ENCODE data around the gene DIAPH1. TPM values are rescaled to one million over a fixed set of nuclear protein-coding genes. Genes with fewer than 3 reads are reported as not detected.

The DIAPH1 gene
- total RNA-seq, 1 experiment from 2014 or later, result 142 TPM

DNA sequence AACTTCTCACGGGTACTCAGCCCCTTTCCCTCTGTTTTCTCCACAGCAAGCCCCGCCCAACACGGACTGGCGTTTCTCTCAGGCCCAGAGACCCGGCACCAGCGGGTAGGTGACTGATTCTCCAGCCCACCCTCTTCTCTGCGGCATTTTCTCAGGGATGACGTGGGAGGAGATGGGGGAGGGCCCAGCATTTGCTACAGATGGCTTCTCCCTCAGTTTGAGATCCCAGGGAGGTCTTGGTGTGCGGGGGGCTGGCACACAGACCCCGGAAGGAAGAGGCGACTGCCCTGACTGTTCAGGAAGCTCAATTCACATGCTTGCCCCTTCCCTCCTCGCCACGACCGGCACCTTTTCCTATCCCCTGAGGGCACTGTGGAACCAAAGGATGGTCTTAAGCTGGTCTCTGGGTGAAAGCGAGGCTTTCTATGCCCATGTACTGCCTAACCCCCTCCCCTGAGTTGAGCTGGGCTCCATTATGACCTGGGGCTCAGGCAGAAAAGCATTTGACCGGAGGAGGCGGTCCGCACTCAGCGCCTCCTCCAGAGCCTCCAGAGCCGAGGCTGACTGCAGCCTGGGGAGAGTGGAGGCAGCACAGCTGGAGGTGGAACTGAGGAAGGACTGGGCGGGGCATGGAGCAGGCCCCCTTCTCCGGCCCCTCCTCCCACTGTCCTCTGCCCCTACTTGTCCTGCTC lies 123.9 kb downstream of the DIAPH1 start:
- H2AFZ ChIP-seq (ENCODE audit: low read depth, low read length, poor library complexity, severe bottlenecking), result no peak overlapping the region
- ATAC-seq, result no peak
- no TSS peak for BruUV-seq (replicated peaks)

More for the DNA sequence above, 123.9 kb downstream of the DIAPH1 start:
- POLR2A ChIA-PET, result no interaction called here
- H3K4me1 ChIP-seq (ENCODE audit: control insufficient read depth in 1 of 2, insufficient read depth in 2 of 2, low read length in 2 of 2), result no peaks in the 10 kb centered on the region
- H3K9me3 ChIP-seq (ENCODE audit: control insufficient read depth in 1 of 2, insufficient read depth in 1 of 2, low read depth in 1 of 2, low read length in 2 of 2), result no peaks in the 10 kb centered on the region
- no peak overlapping the region for H3K9ac ChIP-seq (ENCODE audit: low read length)
- no peaks in the 10 kb centered on the region for H3K36me3 ChIP-seq (ENCODE audit: control insufficient read depth in 1 of 2, insufficient read depth in 2 of 2, low read length in 2 of 2)
- H3K4me2 ChIP-seq (ENCODE audit: low read length), result no peak overlapping the region
- CTCF ChIA-PET, result no interaction called here
- H3K27ac ChIP-seq (ENCODE audit: low read depth, low read length), result no peak overlapping the region
- H3K9me2 ChIP-seq (ENCODE audit: insufficient read depth), result no peaks in the 10 kb centered on the region
- H3K27me3 ChIP-seq (ENCODE audit: insufficient read depth, low read length), result no peaks in the 10 kb centered on the region
- RAD21 ChIA-PET (ENCODE audit: low non-redundant PET in 1 of 2, low total read pairs in 2 of 2, uncharacterized antibody in 2 of 2, unreplicated experiment in 2 of 2), result no interaction called here
- no peak overlapping the region for H3K4me3 ChIP-seq (replicated peaks in 1 of 2; ENCODE audit: low read depth in 1 of 2, low read length in 2 of 2)
- no peak for DNase-seq (ENCODE audit: low read depth, low spot score)
- H4K20me1 ChIP-seq (ENCODE audit: insufficient read depth), result no peaks in the 10 kb centered on the region
- intact Hi-C loops (cut with micrococcal nuclease), result no loop called here
- H3K79me2 ChIP-seq (ENCODE audit: insufficient read depth, low read length), result no peaks in the 10 kb centered on the region
- TF ChIP-seq TCF7L2 (IDR thresholded peaks at IDR 0.05; ENCODE audit: borderline replicate concordance, extremely low read depth, insufficient read depth, insufficient read length) (no peak), ZNF274 (IDR thresholded peaks at IDR 0.05; ENCODE audit: low read depth, low read length) (no peak), POLR2A (IDR thresholded peaks at IDR 0.05; ENCODE audit: borderline replicate concordance, extremely low read depth, insufficient read depth, insufficient read length) (no peak), FOSL1 (IDR thresholded peaks at IDR 0.05; ENCODE audit: low read depth) (no peak), CEBPB (IDR thresholded peaks at IDR 0.05; ENCODE audit: low read depth) (no peak), ZFX (IDR thresholded peaks at IDR 0.05) (no peak), CBX3 (IDR thresholded peaks at IDR 0.05; ENCODE audit: low read depth) (no peak), EZH2 (IDR thresholded peaks at IDR 0.05) (no peak), POLR2AphosphoS5 (IDR thresholded peaks at IDR 0.05; ENCODE audit: low read depth, low read length) (no peak), RAD21 (IDR thresholded peaks at IDR 0.05; ENCODE audit: low read depth) (no peak), ELF1 (IDR thresholded peaks at IDR 0.05; ENCODE audit: borderline replicate concordance, low read depth) (no peak), SRF (IDR thresholded peaks at IDR 0.05; ENCODE audit: low read depth) (no peak), JUND (IDR thresholded peaks at IDR 0.05) (no peak)
- TF ChIP-seq, protein P1, sequence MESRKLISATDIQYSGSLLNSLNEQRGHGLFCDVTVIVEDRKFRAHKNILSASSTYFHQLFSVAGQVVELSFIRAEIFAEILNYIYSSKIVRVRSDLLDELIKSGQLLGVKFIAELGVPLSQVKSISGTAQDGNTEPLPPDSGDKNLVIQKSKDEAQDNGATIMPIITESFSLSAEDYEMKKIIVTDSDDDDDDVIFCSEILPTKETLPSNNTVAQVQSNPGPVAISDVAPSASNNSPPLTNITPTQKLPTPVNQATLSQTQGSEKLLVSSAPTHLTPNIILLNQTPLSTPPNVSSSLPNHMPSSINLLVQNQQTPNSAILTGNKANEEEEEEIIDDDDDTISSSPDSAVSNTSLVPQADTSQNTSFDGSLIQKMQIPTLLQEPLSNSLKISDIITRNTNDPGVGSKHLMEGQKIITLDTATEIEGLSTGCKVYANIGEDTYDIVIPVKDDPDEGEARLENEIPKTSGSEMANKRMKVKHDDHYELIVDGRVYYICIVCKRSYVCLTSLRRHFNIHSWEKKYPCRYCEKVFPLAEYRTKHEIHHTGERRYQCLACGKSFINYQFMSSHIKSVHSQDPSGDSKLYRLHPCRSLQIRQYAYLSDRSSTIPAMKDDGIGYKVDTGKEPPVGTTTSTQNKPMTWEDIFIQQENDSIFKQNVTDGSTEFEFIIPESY (IDR thresholded peaks at IDR 0.05; ENCODE audit: extremely low read depth, insufficient replicate concordance, low read length), result no peak
- TF ChIP-seq, protein P2, sequence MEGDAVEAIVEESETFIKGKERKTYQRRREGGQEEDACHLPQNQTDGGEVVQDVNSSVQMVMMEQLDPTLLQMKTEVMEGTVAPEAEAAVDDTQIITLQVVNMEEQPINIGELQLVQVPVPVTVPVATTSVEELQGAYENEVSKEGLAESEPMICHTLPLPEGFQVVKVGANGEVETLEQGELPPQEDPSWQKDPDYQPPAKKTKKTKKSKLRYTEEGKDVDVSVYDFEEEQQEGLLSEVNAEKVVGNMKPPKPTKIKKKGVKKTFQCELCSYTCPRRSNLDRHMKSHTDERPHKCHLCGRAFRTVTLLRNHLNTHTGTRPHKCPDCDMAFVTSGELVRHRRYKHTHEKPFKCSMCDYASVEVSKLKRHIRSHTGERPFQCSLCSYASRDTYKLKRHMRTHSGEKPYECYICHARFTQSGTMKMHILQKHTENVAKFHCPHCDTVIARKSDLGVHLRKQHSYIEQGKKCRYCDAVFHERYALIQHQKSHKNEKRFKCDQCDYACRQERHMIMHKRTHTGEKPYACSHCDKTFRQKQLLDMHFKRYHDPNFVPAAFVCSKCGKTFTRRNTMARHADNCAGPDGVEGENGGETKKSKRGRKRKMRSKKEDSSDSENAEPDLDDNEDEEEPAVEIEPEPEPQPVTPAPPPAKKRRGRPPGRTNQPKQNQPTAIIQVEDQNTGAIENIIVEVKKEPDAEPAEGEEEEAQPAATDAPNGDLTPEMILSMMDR (IDR thresholded peaks at IDR 0.05 in 2 of 3, conservative IDR thresholded peaks at IDR 0.05 in 1 of 3; ENCODE audit: borderline replicate concordance in 1 of 3, insufficient read depth in 1 of 3, low read depth in 2 of 3, low read length in 2 of 3), result no peak

Measured in HCT116 (cell line).